Endothelial cell of umbilical vein (primary cell): ENCODE results near the gene SMNDC1.

Experiments
- CTCF ChIP-seq, 2 donors: IDR thresholded peaks; 1 replicate in 1 of 2; 2 replicates in 1 of 2; pipeline ENCODE4 v1.5.1; 2011; ENCODE audit warnings: low read length in 2 of 2, mild to moderate bottlenecking in 2 of 2, moderate library complexity in 2 of 2, control low read depth in 1 of 2, inconsistent platforms in 1 of 2, low read depth in 1 of 2; ENCODE audit not compliant: insufficient read depth in 1 of 2; ENCODE audit errors: extremely low read depth in 1 of 2
- EZH2 ChIP-seq: IDR thresholded peaks from 2 replicates; pipeline ENCODE4 v1.6.1; 2012; ENCODE audit warnings: borderline replicate concordance, low read depth, mild to moderate bottlenecking, moderate library complexity, low read length, inconsistent platforms; ENCODE audit not compliant: severe bottlenecking
- MYC ChIP-seq: IDR thresholded peaks from one replicate; pipeline ENCODE4 v1.6.1; 2011; ENCODE audit warnings: mild to moderate bottlenecking, low read depth, low read length
- POLR2A ChIP-seq: IDR thresholded peaks from 2 replicates; pipeline ENCODE4 v1.6.1; 2012; ENCODE audit warnings: low read depth, mild to moderate bottlenecking, control low read depth, low read length
- POLR2AphosphoS5 ChIP-seq: IDR thresholded peaks from 2 replicates; pipeline ENCODE4 v1.6.1; 2012; ENCODE audit warnings: low read depth, mild to moderate bottlenecking, control low read depth, low read length, moderate library complexity; ENCODE audit not compliant: insufficient read depth

GRCh38 chr10:110317866-110318850, 13.4 kb upstream of the SMNDC1 start:
- TF ChIP-seq POLR2A (no peak), CTCF (IDR thresholded peaks at IDR 0.05; ENCODE audit: extremely low read depth in 1 of 2, insufficient read depth in 1 of 2, low read depth in 1 of 2, low read length in 2 of 2) (no peak), EZH2 (no peak), POLR2AphosphoS5 (no peak), MYC (no peak)
